DOHH2 (cell line): Measurements from ENCODE around the gene SQSTM1.

ENCODE experiments used
- CTCF ChIP-seq: fragments of 200-600 bp; sonication (generic); IDR thresholded peaks from one replicate; pipeline ENCODE4 v1.5.1; 2014; ENCODE audit warnings: antibody characterized with exemption, mild to moderate bottlenecking, low read depth, low read length; ENCODE audit not compliant: poor library complexity, severe bottlenecking
- EZH2phosphoT487 ChIP-seq: fragments of 200-600 bp; sonication (generic); IDR thresholded peaks from 2 replicates; pipeline ENCODE4 v1.6.1; 2017; ENCODE audit warnings: borderline replicate concordance, mild to moderate bottlenecking, antibody characterized with exemption, low read length, moderate library complexity, mixed read lengths

- TF ChIP-seq EZH2phosphoT487: no peak
- TF ChIP-seq CTCF: no peak
Observed at GRCh38 chr5:179788193-179788854, 32.4 kb upstream of the SQSTM1 start.
